Fibroblast of the aortic adventitia (primary cell): ENCODE results near the gene SORBS2. TPM values are rescaled to one million over a fixed set of nuclear protein-coding genes. Genes with fewer than 3 reads are reported as not detected.
A peak's percentile ranks its signal among the peaks of the same experiment; 100 is the strongest.

Experiments used
- DNase-seq: peaks from one replicate; pipeline ENCODE4 v3.0.0-alpha.2; 2010; ENCODE audit warnings: low read depth
- H3K4me3 ChIP-seq: 2 replicates; pipeline ENCODE4 v1.5.1; 2011; ENCODE audit warnings: low read depth, mild to moderate bottlenecking, control low read depth, low read length, moderate library complexity
- total RNA-seq: library from RNA; depleted of rRNA; stranded (reverse); fragments of >200 nt; gene quantifications from 2 replicates; pipeline ENCODE4 v1.2.3, GENCODE V29; 2012; ENCODE audit warnings: low replicate concordance
- TF ChIP-seq, protein P1 (sequence below): IDR thresholded peaks from 2 replicates; pipeline ENCODE4 v1.5.1; 2011; ENCODE audit warnings: mild to moderate bottlenecking, low read length, control low read depth, inconsistent platforms; ENCODE audit not compliant: insufficient read depth

The SORBS2 gene
- total RNA-seq, 1 donor, result 2.8 TPM

DNA sequence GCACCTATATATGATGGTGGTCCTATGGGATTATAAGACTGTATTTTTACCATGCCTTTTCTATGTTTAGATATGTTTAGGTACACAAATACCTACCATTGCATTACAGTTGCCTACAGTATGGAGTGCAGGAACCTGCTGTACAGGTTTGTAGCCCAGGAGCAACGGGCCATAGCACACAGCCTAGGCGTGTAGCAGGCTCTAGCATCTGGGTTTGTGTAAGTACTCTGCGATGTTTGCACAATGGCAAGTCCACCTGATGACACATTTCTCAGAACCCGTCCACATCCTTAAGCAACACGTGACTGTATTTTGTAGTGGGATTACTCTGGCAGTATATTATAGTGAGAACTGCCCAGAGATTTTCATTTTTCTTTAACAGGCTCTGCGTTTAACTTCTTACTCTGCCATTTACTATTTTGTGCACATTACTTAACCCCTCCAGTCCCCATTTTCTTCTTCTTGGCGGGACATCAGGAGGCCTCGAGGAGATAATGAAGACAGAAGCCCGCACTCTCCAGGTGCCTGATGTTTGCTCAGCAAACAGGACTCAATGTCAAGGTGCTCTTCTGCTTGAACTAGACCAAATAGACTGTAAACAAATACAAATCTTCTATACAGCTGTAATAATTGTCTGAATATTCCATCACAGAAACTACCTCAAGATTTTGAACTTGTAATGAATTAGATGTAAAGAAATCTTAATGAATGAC, 174.7 kb downstream of the SORBS2 start:
- TF ChIP-seq, protein P1, sequence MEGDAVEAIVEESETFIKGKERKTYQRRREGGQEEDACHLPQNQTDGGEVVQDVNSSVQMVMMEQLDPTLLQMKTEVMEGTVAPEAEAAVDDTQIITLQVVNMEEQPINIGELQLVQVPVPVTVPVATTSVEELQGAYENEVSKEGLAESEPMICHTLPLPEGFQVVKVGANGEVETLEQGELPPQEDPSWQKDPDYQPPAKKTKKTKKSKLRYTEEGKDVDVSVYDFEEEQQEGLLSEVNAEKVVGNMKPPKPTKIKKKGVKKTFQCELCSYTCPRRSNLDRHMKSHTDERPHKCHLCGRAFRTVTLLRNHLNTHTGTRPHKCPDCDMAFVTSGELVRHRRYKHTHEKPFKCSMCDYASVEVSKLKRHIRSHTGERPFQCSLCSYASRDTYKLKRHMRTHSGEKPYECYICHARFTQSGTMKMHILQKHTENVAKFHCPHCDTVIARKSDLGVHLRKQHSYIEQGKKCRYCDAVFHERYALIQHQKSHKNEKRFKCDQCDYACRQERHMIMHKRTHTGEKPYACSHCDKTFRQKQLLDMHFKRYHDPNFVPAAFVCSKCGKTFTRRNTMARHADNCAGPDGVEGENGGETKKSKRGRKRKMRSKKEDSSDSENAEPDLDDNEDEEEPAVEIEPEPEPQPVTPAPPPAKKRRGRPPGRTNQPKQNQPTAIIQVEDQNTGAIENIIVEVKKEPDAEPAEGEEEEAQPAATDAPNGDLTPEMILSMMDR, result no peak
- no peak overlapping the region for H3K4me3 ChIP-seq
- no peak for DNase-seq

DNA sequence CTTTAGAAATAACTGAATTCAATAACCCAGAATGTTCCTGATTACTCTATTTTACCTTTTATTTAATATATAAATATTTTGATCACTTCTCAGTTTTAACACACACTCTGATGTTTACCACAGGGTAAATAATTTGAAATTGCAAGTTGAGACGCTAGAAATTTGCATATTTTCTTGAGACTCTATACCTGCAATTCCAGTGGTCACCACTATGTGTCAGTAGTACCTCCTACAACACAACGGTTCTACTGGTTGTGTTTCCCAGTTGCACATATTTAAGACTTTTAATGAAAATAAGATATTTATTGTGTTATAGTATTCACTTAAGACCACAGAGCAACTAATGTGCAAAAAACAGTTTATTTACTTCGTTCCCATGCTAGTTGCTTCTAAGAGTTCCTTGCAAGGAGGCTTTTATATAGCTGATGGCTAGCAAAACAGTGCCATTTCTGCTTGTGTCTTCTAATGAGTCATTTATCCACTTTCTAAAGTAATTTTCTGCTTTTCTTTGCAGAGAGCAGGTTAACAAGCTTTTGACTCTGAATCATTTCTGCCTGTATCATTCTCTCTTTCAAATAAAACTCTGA, 177.8 kb downstream of the SORBS2 start:
- H3K4me3 ChIP-seq, result no peak overlapping the region
- TF ChIP-seq, protein P1, result peak; percentile 43
- DNase-seq, result no peak

DNA sequence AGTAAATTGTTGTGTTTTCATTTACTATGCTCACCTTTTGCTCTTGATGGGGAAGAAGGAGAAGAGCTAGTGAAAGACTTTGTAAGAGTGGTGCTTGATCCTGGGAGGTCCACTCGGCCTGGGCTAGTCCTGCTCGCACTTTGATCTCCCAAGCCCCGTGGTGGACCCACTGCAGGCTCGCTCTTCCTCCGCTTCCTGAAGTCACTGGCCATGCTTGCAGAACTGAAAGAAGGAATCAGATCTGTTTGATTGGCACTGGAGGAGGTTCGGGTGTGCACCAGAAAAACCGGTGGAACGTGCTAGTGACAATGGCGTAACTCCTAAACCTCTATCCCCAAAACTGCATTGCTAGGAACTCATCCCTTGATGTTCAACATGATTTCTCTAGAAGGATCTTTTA, 185.2 kb downstream of the SORBS2 start:
- H3K4me3 ChIP-seq, result no peak overlapping the region
- TF ChIP-seq, protein P1, result no peak
- no peak for DNase-seq

DNA sequence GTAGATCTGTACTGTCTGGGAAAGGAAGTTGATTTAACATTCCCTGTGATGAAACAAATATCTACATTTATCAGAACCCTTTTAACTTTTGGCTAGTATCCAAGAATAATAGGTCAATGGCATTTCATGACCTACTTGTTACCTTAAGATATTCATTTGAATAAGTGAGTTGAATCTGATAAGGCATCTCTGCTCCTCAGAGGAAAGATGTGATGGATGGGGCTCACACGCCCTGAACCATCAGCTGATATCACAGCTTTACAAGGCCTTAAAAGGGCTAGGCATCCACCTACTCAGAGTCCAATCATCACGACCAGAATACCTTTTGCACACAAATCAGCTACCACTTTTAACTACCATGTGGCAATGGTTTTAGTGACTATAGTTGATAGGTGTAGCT, 186.5 kb downstream of the SORBS2 start:
- TF ChIP-seq, protein P1, result no peak
- no peak for DNase-seq
- H3K4me3 ChIP-seq, result no peak overlapping the region

DNA sequence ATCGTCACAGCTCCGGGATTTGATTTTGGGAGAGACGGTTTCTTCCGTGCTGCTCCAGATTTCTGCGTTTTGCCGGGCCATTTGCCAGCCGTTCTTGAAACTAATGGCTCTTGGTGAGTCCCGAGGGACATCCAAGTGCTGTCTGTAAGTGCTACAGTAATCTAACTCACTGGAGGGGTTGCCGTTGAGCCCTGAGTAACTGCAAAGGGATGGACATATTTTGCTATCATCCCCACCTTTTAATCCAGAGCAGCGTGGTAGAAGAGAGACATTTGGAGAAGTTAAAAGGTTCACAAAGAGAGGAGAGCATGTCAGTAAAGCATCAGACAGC, 187.8 kb downstream of the SORBS2 start:
- no peak overlapping the region for H3K4me3 ChIP-seq
- TF ChIP-seq, protein P1, result no peak
- no peak for DNase-seq

DNA sequence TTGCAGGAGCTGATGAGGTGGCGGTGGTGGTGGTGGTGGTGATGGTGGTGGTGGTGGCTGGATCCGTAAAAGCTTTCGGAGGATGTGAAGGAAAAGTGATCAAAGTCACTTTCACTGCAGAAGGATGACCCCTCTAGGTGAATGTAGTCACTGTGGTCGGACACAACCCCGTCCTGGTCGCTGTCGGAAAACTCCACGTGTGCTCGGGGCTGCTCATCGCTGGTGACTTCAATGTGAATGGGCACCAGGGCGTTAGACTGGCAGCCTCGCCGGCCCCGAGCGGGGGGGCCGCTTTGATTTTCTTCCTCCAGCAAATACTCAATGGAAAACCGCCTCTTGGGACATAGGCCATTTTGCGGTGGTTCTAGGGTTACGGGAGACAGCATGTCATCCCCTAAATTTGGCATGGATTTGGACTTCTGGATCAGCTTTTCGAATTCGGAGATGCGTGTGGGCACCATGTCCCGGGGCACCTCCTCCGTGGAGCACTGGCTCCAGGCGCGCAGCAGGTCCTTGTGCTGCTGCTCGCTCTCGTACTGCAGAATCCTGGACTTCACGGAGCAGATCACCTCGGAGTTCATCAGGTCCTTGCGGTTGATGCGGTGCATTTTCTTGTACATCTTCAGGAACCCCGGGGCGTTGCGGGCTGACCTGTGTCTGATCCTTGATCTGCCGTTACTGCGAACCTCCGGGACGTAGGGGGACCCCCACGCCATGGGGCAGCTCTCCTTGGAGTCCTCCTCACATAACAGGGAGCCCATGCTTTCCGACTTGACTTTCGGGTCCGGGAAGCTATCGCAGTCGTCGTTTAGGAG, 188.3 kb downstream of the SORBS2 start:
- TF ChIP-seq, protein P1, result no peak
- no peak overlapping the region for H3K4me3 ChIP-seq
- no peak for DNase-seq
